ENCODE results near the gene CUX1. TPM values are rescaled to one million over a fixed set of nuclear protein-coding genes. Genes with fewer than 3 reads are reported as not detected.

The CUX1 gene
- total RNA-seq, 1 experiment from 2014 or later: 53.5 TPM

DNA sequence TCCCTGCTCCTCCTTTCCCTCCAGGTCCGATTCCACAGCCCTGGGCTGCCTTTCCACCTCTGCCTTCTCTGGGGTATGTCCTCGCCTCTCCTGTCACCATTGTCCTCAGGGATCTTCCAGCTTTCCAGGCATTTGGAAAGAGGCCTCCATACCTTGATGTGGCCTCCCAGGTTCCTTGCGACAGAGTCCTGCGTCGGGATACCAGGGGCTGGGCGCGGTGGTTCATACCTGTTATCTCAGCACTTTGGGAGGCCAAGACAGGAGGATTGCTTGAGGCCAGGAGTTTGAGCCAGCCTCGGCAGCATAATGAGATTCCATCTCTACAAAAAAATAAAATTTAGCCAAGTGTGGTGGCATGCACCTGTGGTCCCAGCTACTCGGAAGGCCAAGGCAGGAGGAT lies 171.1 kb downstream of the CUX1 start:
- H2BK20ac ChIP-seq (ENCODE audit: low read depth, low read length, poor library complexity, severe bottlenecking): no peak overlapping the region
- no peaks in the 10 kb centered on the region for H3K23me2 ChIP-seq (ENCODE audit: insufficient read length, low read depth, low read length, poor library complexity, severe bottlenecking)
- H4K91ac ChIP-seq (ENCODE audit: insufficient read length, low read depth, low read length): no peak overlapping the region
- no peaks in the 10 kb centered on the region for H3K9me3 ChIP-seq (ENCODE audit: control insufficient read depth, low read depth, low read length)
- no peak overlapping the region for H3K4ac ChIP-seq (ENCODE audit: low read depth, low read length)
- H3K27me3 ChIP-seq (ENCODE audit: insufficient read depth, low read length): no peaks in the 10 kb centered on the region
- no peak overlapping the region for H3K4me3 Mint-ChIP-seq
- H3K4me1 Mint-ChIP-seq: peaks cover 38 to 44% of the 10 kb centered on the region in 2 experiments
- H2AK5ac ChIP-seq (ENCODE audit: insufficient read length, low read length): no peak overlapping the region
- H3K14ac ChIP-seq (ENCODE audit: insufficient read depth, low read length): no peak overlapping the region
- H3T11ph ChIP-seq (ENCODE audit: low read length): no peak overlapping the region
- no peak overlapping the region for H3K23ac ChIP-seq (ENCODE audit: insufficient read length, low read depth, low read length)
- H4K20me1 ChIP-seq (ENCODE audit: control insufficient read depth, insufficient read depth, insufficient read length): no peaks in the 10 kb centered on the region
- no peak overlapping the region for H3K4me2 ChIP-seq (ENCODE audit: insufficient read depth, insufficient read length, low read length)
- H3K79me2 ChIP-seq (ENCODE audit: insufficient read depth, low read length): peaks cover 2% of the 10 kb centered on the region; the same call in 1 of the 2 replicates
- peaks cover 14% of the 10 kb centered on the region; the same call in 1 of the 2 replicates for H3K4me1 ChIP-seq (ENCODE audit: insufficient read depth, low read length)
- WGBS (ENCODE audit: extremely low coverage, insufficient read length, low lambda C conversion rate): no CpG with 5 or more reads among the region's 9 CpGs
- peaks cover 6 to 17% (median 12%) of the 10 kb centered on the region in 3 experiments; a peak in 6 of 7 replicates for H3K36me3 Mint-ChIP-seq (ENCODE audit: insufficient read depth in 1 of 3, low read depth in 3 of 3)
- H3K56ac ChIP-seq (ENCODE audit: insufficient read length, low read depth, low read length): no peak overlapping the region
- no peak overlapping the region for H3K18ac ChIP-seq (ENCODE audit: insufficient read length, low read depth, low read length)
- no peak overlapping the region for H4K8ac ChIP-seq (replicated peaks; ENCODE audit: insufficient read length, low read depth, low read length)
- no peak overlapping the region for H2BK12ac ChIP-seq (ENCODE audit: insufficient read length, low read depth, low read length)
- peaks cover 0 to 2% of the 10 kb centered on the region in 2 experiments; a peak in 1 of 5 replicates for H3K9me3 Mint-ChIP-seq
- no peak overlapping the region for H3K9ac ChIP-seq (ENCODE audit: extremely low read depth, insufficient read length, low read length)
- H3K27ac Mint-ChIP-seq: peak overlapping the region in 2 of 3 experiments; percentile 7 to 95; a peak in 1 of 7 replicates
- H2AFZ ChIP-seq (ENCODE audit: low read length): no peak overlapping the region
- DNase-seq: no peak
- no peak overlapping the region for H2BK15ac ChIP-seq (ENCODE audit: low read depth, low read length)
- H3K27ac ChIP-seq (ENCODE audit: insufficient read length, low read depth, low read length): no peak overlapping the region
- H3K27me3 Mint-ChIP-seq (ENCODE audit: low read depth): no peaks in the 10 kb centered on the region
- no peak overlapping the region for H4K5ac ChIP-seq (ENCODE audit: insufficient read length, low read depth, low read length)
- H3K79me1 ChIP-seq (ENCODE audit: insufficient read depth, low read depth, low read length, poor library complexity, severe bottlenecking): peaks cover 4% of the 10 kb centered on the region
- H2BK120ac ChIP-seq (ENCODE audit: low read depth, low read length, poor library complexity, severe bottlenecking): no peak overlapping the region
- H2BK5ac ChIP-seq (ENCODE audit: insufficient read length, low read length): no peak overlapping the region
- TF ChIP-seq, protein P1, sequence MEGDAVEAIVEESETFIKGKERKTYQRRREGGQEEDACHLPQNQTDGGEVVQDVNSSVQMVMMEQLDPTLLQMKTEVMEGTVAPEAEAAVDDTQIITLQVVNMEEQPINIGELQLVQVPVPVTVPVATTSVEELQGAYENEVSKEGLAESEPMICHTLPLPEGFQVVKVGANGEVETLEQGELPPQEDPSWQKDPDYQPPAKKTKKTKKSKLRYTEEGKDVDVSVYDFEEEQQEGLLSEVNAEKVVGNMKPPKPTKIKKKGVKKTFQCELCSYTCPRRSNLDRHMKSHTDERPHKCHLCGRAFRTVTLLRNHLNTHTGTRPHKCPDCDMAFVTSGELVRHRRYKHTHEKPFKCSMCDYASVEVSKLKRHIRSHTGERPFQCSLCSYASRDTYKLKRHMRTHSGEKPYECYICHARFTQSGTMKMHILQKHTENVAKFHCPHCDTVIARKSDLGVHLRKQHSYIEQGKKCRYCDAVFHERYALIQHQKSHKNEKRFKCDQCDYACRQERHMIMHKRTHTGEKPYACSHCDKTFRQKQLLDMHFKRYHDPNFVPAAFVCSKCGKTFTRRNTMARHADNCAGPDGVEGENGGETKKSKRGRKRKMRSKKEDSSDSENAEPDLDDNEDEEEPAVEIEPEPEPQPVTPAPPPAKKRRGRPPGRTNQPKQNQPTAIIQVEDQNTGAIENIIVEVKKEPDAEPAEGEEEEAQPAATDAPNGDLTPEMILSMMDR (conservative IDR thresholded peaks at IDR 0.05): no peak

Data from H9 (cell line).